Smooth muscle cell (in vitro differentiated cells): ENCODE data around the gene GGCT. TPM values are rescaled to one million over a fixed set of nuclear protein-coding genes. Genes with fewer than 3 reads are reported as not detected.
"Not testable (repeated sequence)": the region's sequence is repeated elsewhere in the genome, so short reads cannot be mapped to it uniquely, and the experiment has no call there.

Source experiments
- DNase-seq: peaks from one replicate; lab custom pipeline; 2025; ENCODE audit not compliant: unreplicated experiment; lab: John Stamatoyannopoulos, UW
- H2AFZ ChIP-seq: fragments of 200-600 bp; sonication (generic); 2 replicates; pipeline ENCODE4 v1.6.0; 2016; ENCODE audit warnings: antibody characterized with exemption, low read depth, mild to moderate bottlenecking
- H3F3A ChIP-seq: fragments of 200-600 bp; sonication (generic); 2 replicates; pipeline ENCODE4 v1.6.0; 2017; ENCODE audit warnings: antibody characterized with exemption, low read depth
- H3K27ac ChIP-seq: fragments of 200-600 bp; sonication (generic); 2 replicates; pipeline ENCODE4 v1.5.1; 2016; ENCODE audit warnings: low read depth, mild to moderate bottlenecking
- H3K27me3 ChIP-seq: fragments of 200-600 bp; sonication (generic); 2 replicates; pipeline ENCODE4 v1.6.1; 2016; ENCODE audit warnings: low read depth, mild to moderate bottlenecking
- H3K36me3 ChIP-seq: fragments of 200-600 bp; sonication (generic); 2 replicates; pipeline ENCODE4 v1.5.1; 2016; ENCODE audit warnings: low read depth
- H3K4me1 ChIP-seq: fragments of 200-600 bp; sonication (generic); 2 replicates; pipeline ENCODE4 v1.5.1; 2016; ENCODE audit warnings: low read depth
- H3K4me2 ChIP-seq: fragments of 200-600 bp; sonication (generic); 2 replicates; pipeline ENCODE4 v1.6.0; 2016; ENCODE audit warnings: mild to moderate bottlenecking
- H3K4me3 ChIP-seq: fragments of 200-600 bp; sonication (generic); 2 replicates; pipeline ENCODE4 v1.5.1; 2016; ENCODE audit warnings: mild to moderate bottlenecking
- H3K79me2 ChIP-seq: fragments of 200-600 bp; sonication (generic); 2 replicates; pipeline ENCODE4 v1.6.0; 2016; ENCODE audit warnings: low read depth, mild to moderate bottlenecking
- H3K9ac ChIP-seq: fragments of 200-600 bp; sonication (generic); 2 replicates; pipeline ENCODE4 v1.6.0; 2016; ENCODE audit warnings: low read depth
- H3K9me3 ChIP-seq: fragments of 200-600 bp; sonication (generic); replicated peaks from 2 replicates; pipeline ENCODE4 v1.5.1; 2016; ENCODE audit warnings: low read depth
- H4K20me1 ChIP-seq: fragments of 200-600 bp; sonication (generic); 2 replicates; pipeline ENCODE4 v1.6.0; 2016; ENCODE audit warnings: low read depth
- WGBS: methylation state at CpG from one replicate; pipeline ENCODE4 v1.1.7; 2016; ENCODE audit warnings: low lambda C conversion rate; 5-methylcytosine and 5-hydroxymethylcytosine counted together
- polyA plus RNA-seq: library from polyadenylated mRNA; unstranded; fragments of >200 nt; fragmentation: Nextera tagmentation; extraction: Ambion mirVana; gene quantifications from 2 replicates; pipeline ENCODE4 v1.2.1, GENCODE V29; 2016
- total RNA-seq: library from RNA; depleted of rRNA; stranded (reverse); fragments of >200 nt; gene quantifications from 2 replicates; pipeline ENCODE4 v1.2.3, GENCODE V29; 2014
- TF ChIP-seq, protein P1 (sequence below): fragments of 200-600 bp; sonication (generic); IDR thresholded peaks from 2 replicates; pipeline ENCODE4 v1.5.1; 2017; ENCODE audit warnings: borderline replicate concordance, mild to moderate bottlenecking, antibody characterized with exemption; ENCODE audit not compliant: insufficient read depth, poor library complexity, severe bottlenecking

Gene GGCT
- total and polyA plus RNA-seq, 2 experiments from 2014 or later: 36.9 to 53.1 TPM

DNA sequence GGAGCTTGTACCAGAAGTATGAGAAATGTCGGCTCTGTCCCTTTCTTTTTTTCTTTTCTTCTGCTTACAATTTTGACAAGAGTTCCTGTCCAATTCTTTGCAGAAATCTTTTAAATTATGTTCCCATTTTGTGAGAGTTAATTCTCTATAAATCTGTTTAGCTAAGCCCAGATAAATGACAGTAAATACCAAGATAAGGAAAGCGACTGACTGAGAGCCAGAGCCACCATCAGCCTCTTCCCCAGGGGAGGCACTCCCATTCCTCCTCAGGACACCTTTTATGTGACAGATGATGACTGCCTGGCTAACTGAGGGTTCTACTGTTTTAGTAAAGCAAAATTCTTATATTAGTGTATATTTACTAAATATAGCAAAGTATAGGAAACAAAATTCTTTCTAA, 6.9 kb upstream of the GGCT start:
- no peak overlapping the region for H3K27ac ChIP-seq
- no peaks in the 10 kb centered on the region for H3K9me3 ChIP-seq
- no peaks in the 10 kb centered on the region for H3K27me3 ChIP-seq
- no peaks in the 10 kb centered on the region for H3K36me3 ChIP-seq
- H3K9ac ChIP-seq: no peak overlapping the region
- H4K20me1 ChIP-seq: no peaks in the 10 kb centered on the region
- H3K4me2 ChIP-seq: no peak overlapping the region
- WGBS: 52% methylated on average over 2 of the region's 2 CpGs
- H3K79me2 ChIP-seq: no peaks in the 10 kb centered on the region
- no peak for DNase-seq
- TF ChIP-seq, protein P1, sequence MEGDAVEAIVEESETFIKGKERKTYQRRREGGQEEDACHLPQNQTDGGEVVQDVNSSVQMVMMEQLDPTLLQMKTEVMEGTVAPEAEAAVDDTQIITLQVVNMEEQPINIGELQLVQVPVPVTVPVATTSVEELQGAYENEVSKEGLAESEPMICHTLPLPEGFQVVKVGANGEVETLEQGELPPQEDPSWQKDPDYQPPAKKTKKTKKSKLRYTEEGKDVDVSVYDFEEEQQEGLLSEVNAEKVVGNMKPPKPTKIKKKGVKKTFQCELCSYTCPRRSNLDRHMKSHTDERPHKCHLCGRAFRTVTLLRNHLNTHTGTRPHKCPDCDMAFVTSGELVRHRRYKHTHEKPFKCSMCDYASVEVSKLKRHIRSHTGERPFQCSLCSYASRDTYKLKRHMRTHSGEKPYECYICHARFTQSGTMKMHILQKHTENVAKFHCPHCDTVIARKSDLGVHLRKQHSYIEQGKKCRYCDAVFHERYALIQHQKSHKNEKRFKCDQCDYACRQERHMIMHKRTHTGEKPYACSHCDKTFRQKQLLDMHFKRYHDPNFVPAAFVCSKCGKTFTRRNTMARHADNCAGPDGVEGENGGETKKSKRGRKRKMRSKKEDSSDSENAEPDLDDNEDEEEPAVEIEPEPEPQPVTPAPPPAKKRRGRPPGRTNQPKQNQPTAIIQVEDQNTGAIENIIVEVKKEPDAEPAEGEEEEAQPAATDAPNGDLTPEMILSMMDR: no peak
- H2AFZ ChIP-seq: no peak overlapping the region
- peaks cover 3% of the 10 kb centered on the region for H3K4me1 ChIP-seq
- no peak overlapping the region for H3K4me3 ChIP-seq
- H3F3A ChIP-seq: no peaks in the 10 kb centered on the region

DNA sequence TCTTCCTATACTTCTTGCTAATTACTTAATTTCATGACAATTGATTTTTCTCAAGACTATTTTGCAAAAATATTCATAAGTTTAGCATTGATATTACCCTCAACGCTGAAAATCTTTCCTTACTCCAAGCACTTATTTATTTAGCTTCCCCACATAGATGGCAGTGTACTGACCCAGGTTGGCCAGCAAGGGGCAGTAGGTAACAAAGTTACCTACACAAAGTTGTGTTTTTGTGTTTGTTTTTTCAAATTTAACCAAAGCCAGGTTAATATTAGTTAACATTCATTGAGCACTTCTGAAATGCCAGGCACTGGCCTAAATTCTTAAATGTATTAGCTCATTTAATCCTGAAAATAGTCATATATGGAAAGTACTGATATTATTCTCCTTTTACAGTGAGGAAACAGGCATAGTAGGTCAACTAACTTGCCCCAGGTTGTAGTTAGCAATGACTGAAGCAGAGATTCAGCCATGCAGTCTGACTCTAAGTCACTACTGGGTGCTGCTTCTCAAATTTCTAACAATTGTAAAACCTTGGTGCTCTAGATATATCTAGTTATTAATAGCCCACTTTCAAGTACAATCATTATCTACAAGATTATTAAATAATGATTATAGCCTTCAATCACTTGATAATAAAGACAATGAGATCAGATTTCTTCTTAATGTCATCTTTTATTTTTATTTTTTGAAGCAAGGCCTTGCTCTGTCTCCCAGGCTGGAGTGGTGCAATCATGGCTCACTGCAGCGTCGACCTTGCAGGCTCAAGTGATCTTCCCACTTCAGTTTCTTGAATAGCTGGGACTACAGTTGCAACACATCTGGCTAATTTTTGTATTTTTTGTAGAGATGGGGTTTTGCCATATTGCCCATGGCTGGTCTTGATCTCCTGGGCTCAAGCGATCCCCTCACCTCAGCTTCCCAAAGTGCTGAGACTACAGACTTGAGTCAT, 5.8 kb upstream of the GGCT start:
- Histone ChIP-seq H3K4me3 (no peak overlapping the region), H4K20me1 (no peaks in the 10 kb centered on the region), H2AFZ (no peak overlapping the region), H3K9me3 (no peaks in the 10 kb centered on the region), H3K36me3 (no peaks in the 10 kb centered on the region), H3K27me3 (no peaks in the 10 kb centered on the region), H3K4me1 (peaks cover 3% of the 10 kb centered on the region), H3K27ac (peak overlapping the region; percentile 14), H3K4me2 (no peak overlapping the region), H3K9ac (no peak overlapping the region), H3F3A (no peaks in the 10 kb centered on the region), H3K79me2 (no peaks in the 10 kb centered on the region)
- no peak for DNase-seq
- TF ChIP-seq, protein P1: peak; percentile 63
- 78% methylated on average over 4 of the region's 4 CpGs for WGBS

DNA sequence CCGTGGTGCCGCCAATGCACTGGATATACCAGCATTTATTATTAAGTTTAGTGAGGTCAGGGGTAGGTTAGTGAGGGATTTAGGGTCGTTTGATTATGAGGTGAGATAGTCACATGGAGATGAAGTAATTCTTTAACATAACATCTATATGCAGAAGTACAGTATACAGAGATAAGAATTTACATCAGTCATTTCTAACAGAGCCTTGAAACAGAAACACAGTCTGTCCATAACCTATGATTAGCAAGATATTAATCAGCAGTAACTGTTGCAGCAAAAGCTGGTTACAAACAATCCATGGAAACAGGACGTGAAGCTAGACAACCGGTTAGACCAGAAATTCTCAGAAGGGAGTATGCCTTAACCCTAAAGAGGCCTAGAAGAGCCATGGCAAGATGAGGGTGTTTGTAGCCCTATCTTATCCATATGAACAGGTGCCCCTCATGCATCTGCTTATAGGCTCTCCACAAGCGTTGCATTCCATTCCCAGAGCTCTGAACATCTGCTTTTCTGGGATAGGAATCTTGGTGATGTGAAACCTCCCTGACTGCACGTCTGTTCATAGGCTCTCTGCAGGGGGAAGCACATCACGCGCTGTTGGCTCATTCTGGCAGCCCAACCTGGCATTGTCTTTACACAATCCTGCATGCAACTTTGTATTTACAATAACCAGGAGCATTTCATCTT, 4.7 kb upstream of the GGCT start:
- not testable (repeated sequence) for H3K36me3 ChIP-seq

DNA sequence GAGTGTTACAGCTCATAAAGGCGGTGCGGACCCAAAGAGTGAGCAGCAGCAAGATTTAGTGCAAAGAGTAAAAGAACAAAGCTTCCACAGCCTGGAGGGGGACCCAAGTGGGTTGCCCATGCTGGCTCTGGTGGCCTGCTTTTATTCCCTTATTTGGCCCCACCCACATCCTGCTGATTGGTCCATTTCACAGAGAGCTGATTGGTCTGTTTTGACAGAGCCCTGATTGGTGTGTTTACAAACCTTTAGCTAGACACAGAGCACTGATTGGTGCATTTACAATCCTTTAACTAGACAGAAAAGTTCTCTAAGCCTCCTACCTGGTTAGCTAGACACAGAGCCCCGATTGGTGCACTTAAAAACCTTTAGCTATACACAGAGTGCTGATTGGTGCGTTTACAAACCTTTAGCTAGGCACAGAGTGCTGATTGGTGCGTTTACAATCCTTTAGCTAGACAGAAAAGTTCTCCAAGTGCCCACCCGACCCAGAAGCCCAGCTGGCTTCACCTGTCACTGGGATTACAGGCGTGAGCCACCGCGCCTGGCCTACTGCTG, 2.8 kb upstream of the GGCT start:
- peaks cover 10% of the 10 kb centered on the region for H3K79me2 ChIP-seq
- DNase-seq, H3K36me3 ChIP-seq, H3K9ac ChIP-seq, H3K9me3 ChIP-seq, H3F3A ChIP-seq, H3K4me3 ChIP-seq, H3K27me3 ChIP-seq, H4K20me1 ChIP-seq, H2AFZ ChIP-seq, H3K27ac ChIP-seq, H3K4me2 ChIP-seq: not testable (repeated sequence)
- 97% methylated on average over 9 of the region's 9 CpGs for WGBS
- H3K4me1 ChIP-seq: peaks cover 12% of the 10 kb centered on the region

More for the DNA sequence above, 4.7 kb upstream of the GGCT start:
- DNase-seq, H3F3A ChIP-seq, H4K20me1 ChIP-seq, H3K9me3 ChIP-seq, H3K9ac ChIP-seq, H3K79me2 ChIP-seq, H2AFZ ChIP-seq, H3K27me3 ChIP-seq, H3K4me1 ChIP-seq, H3K4me3 ChIP-seq, H3K4me2 ChIP-seq: not testable (repeated sequence)
- 65% methylated on average over 9 of the region's 9 CpGs for WGBS
- H3K27ac ChIP-seq: peak overlapping the region; percentile 14
